ENCODE data around the gene HARBI1. TPM values are rescaled to one million over a fixed set of nuclear protein-coding genes. Genes with fewer than 3 reads are reported as not detected.

The HARBI1 gene
- total RNA-seq, 1 experiment from 2014 or later: 4.0 TPM

DNA sequence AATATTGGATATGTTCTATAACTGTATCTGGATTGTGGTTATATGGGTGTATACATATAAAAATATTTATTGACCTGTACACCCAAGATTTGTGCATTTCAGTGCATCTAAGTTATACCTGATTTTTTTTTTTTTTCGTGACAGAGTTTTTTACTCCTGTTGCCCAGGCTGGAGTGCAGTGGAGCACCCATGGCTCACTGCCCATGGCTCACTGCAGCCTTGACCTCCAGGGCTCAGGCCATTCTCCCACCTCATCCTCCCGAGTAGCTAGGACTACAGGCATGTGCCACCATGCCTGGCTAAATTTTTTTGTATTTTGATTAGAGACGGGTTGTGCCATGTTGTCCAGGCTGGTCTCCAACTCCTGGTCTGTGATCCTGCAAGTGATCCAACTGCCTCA lies 24.6 kb upstream of the HARBI1 start:
- Histone ChIP-seq H3K4me3 (ENCODE audit: low read length) (no peak overlapping the region), H3K9me3 (ENCODE audit: low read length) (no peaks in the 10 kb centered on the region), H3K36me3 (ENCODE audit: insufficient read depth, low read length) (peaks cover 6% of the 10 kb centered on the region), H3K9ac (ENCODE audit: low read length) (no peak overlapping the region), H2AFZ (ENCODE audit: low read length) (no peak overlapping the region), H3K9me2 (replicated peaks; ENCODE audit: insufficient read depth, low read length) (no peaks in the 10 kb centered on the region), H3K4me1 (ENCODE audit: low read length) (no peaks in the 10 kb centered on the region), H3K27me3 (ENCODE audit: low read length) (no peaks in the 10 kb centered on the region), H3K27ac (ENCODE audit: low read length) (no peak overlapping the region), H3K79me2 (ENCODE audit: low read length) (peaks cover 30% of the 10 kb centered on the region), H4K20me1 (ENCODE audit: insufficient read depth, low read depth, low read length) (no peaks in the 10 kb centered on the region), H3K4me2 (ENCODE audit: low read depth, low read length, poor library complexity, severe bottlenecking) (no peak overlapping the region)
- no peak for DNase-seq

DNA sequence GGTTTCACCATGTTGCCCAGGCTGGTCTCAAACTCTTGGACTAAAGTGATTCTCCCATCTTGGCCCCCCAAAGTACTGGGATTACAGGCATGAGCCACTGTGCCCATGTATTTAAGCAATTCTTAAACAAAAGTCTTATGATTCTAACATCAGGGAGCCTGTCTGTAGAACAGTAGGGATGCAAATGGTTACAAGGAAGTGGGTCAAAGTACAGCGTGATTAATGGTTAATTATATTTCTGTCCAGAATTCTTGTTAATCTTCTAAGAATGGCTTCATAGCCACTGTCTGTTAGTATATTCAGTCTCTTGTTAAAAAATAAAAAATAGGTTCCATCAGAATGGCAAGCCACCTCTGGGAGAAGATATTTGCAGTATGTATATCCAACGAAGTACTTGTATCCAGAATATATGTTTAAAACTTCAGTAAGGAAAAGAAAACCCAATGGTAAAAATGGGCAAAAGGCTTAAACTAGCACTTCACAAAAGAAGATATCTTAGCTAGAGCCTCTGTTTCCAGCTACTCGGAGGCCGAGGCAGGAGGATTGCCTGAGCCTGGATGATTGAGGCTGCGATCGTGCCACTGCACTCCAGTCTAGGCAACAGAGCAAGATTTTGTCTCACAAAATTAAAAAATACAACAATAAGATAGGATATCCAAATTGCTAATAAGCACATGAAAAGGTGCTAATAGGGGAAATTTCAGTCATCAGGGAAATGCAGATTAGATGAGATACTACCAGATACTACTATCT lies 23.2 kb upstream of the HARBI1 start:
- Histone ChIP-seq H3K27me3 (ENCODE audit: low read length) (no peaks in the 10 kb centered on the region), H3K9ac (ENCODE audit: low read length) (no peak overlapping the region), H3K4me1 (ENCODE audit: low read length) (no peaks in the 10 kb centered on the region), H3K36me3 (ENCODE audit: insufficient read depth, low read length) (peaks cover 6% of the 10 kb centered on the region), H3K79me2 (ENCODE audit: low read length) (peaks cover 30% of the 10 kb centered on the region), H3K27ac (ENCODE audit: low read length) (no peak overlapping the region), H3K9me2 (replicated peaks; ENCODE audit: insufficient read depth, low read length) (no peaks in the 10 kb centered on the region), H2AFZ (ENCODE audit: low read length) (no peak overlapping the region), H4K20me1 (ENCODE audit: insufficient read depth, low read depth, low read length) (no peaks in the 10 kb centered on the region), H3K9me3 (ENCODE audit: low read length) (no peaks in the 10 kb centered on the region), H3K4me2 (ENCODE audit: low read depth, low read length, poor library complexity, severe bottlenecking) (no peak overlapping the region), H3K4me3 (ENCODE audit: low read length) (no peak overlapping the region)
- no peak for DNase-seq

DNA sequence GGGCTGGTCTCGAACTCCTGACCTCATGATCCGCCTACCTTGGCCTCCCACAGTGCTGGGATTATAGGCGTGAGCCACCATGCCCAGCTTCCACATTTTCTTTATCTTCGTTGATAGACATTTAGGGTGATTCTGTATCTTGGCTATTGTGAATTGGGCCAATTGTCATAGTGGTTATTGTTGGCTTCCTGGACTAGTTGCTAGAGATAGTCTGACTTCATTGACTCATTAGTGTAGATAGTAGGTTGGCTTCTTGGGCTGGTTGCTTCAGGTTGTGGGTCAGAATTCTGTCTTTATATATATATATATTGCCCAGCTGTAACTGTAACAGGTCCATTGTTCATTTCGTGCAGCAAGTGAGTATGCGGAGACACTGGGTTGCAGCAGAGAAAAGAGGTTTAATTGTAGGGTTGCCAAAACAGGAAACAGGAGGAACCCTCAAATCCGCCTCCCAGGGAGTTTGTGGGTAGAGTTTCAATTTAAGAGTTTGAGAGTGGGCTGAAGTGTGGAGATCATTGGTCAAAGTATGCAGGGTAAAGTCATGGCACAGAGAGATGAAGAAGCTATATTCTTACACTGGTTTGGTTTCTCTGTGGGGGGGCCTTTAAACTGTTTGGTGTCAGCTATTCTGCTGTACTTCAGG lies 22.3 kb upstream of the HARBI1 start:
- H4K20me1 ChIP-seq (ENCODE audit: insufficient read depth, low read depth, low read length): no peaks in the 10 kb centered on the region
- no peak for DNase-seq

DNA sequence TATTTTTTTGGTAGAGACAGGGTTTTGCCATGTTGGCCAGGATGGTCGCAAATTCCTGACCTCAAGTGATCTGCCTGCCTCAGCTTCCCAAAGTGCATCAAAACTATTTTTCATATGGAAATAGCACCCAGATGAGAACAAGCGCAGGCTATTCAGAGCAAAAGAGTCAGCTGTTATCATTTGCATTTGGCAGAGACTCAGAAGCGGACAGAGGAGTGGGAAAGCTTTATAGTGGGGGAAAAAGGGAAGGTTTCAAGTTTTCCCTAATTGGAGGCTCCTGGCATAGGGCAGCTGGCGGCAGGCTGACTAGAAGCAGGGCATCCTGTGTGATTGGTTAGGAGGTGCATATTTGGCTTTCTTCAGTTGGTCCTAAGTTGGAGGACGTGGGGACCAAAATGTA lies 20.5 kb upstream of the HARBI1 start:
- Histone ChIP-seq H3K27me3 (ENCODE audit: low read length) (no peaks in the 10 kb centered on the region), H2AFZ (ENCODE audit: low read length) (no peak overlapping the region), H3K36me3 (ENCODE audit: insufficient read depth, low read length) (peaks cover 2% of the 10 kb centered on the region), H3K9me2 (replicated peaks; ENCODE audit: insufficient read depth, low read length) (no peaks in the 10 kb centered on the region), H3K79me2 (ENCODE audit: low read length) (peaks cover 27% of the 10 kb centered on the region), H3K4me3 (ENCODE audit: low read length) (no peak overlapping the region), H4K20me1 (ENCODE audit: insufficient read depth, low read depth, low read length) (no peaks in the 10 kb centered on the region), H3K9me3 (ENCODE audit: low read length) (no peaks in the 10 kb centered on the region), H3K4me1 (ENCODE audit: low read length) (no peaks in the 10 kb centered on the region), H3K27ac (ENCODE audit: low read length) (no peak overlapping the region), H3K9ac (ENCODE audit: low read length) (no peak overlapping the region), H3K4me2 (ENCODE audit: low read depth, low read length, poor library complexity, severe bottlenecking) (no peak overlapping the region)
- no peak for DNase-seq

More for the DNA sequence above, 22.3 kb upstream of the HARBI1 start:
- H3K9ac ChIP-seq (ENCODE audit: low read length): no peak overlapping the region
- no peaks in the 10 kb centered on the region for H3K9me3 ChIP-seq (ENCODE audit: low read length)
- H3K27me3 ChIP-seq (ENCODE audit: low read length): no peaks in the 10 kb centered on the region
- H3K36me3 ChIP-seq (ENCODE audit: insufficient read depth, low read length): peaks cover 6% of the 10 kb centered on the region
- no peak overlapping the region for H3K4me3 ChIP-seq (ENCODE audit: low read length)
- no peaks in the 10 kb centered on the region for H3K4me1 ChIP-seq (ENCODE audit: low read length)
- H2AFZ ChIP-seq (ENCODE audit: low read length): no peak overlapping the region
- H3K79me2 ChIP-seq (ENCODE audit: low read length): peaks cover 30% of the 10 kb centered on the region
- no peak overlapping the region for H3K27ac ChIP-seq (ENCODE audit: low read length)
- H3K4me2 ChIP-seq (ENCODE audit: low read depth, low read length, poor library complexity, severe bottlenecking): no peak overlapping the region
- no peaks in the 10 kb centered on the region for H3K9me2 ChIP-seq (replicated peaks; ENCODE audit: insufficient read depth, low read length)

DNA sequence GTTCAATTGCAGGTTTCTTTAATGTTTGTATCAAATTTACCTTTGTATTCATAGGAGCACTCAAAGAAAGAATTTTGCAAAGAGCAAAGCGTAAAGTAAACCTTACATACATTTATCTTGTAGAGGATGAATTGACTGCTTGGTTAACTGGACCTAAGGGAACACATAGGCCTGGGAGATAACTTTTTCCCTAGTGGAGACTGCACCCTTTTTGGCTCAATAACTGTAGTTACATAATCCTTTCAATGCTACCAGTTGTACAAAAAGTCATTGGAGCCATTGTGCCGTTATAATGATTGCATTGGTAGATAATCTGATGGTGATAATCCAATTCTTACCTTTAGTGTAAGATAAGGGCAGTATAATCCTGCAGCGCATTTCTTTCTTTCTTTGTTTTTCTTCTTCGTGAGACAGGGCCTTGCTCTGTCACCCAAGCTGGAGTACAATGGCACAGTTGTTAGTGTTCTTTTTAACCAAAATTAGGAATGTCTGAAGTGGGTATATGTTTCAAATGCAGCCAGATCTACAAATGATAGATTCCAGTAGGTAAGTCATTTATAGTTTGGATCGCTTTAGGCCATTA lies 18.6 kb upstream of the HARBI1 start:
- Histone ChIP-seq H4K20me1 (ENCODE audit: insufficient read depth, low read depth, low read length) (no peaks in the 10 kb centered on the region), H3K79me2 (ENCODE audit: low read length) (peaks cover 20% of the 10 kb centered on the region), H2AFZ (ENCODE audit: low read length) (no peak overlapping the region), H3K4me1 (ENCODE audit: low read length) (no peaks in the 10 kb centered on the region), H3K4me2 (ENCODE audit: low read depth, low read length, poor library complexity, severe bottlenecking) (no peak overlapping the region), H3K27ac (ENCODE audit: low read length) (no peak overlapping the region), H3K4me3 (ENCODE audit: low read length) (no peak overlapping the region), H3K9me2 (replicated peaks; ENCODE audit: insufficient read depth, low read length) (no peaks in the 10 kb centered on the region), H3K9me3 (ENCODE audit: low read length) (no peaks in the 10 kb centered on the region), H3K36me3 (ENCODE audit: insufficient read depth, low read length) (peaks cover 2% of the 10 kb centered on the region; the same call in 1 of the 2 replicates), H3K9ac (ENCODE audit: low read length) (no peak overlapping the region), H3K27me3 (ENCODE audit: low read length) (no peaks in the 10 kb centered on the region)
- no peak for DNase-seq

DNA sequence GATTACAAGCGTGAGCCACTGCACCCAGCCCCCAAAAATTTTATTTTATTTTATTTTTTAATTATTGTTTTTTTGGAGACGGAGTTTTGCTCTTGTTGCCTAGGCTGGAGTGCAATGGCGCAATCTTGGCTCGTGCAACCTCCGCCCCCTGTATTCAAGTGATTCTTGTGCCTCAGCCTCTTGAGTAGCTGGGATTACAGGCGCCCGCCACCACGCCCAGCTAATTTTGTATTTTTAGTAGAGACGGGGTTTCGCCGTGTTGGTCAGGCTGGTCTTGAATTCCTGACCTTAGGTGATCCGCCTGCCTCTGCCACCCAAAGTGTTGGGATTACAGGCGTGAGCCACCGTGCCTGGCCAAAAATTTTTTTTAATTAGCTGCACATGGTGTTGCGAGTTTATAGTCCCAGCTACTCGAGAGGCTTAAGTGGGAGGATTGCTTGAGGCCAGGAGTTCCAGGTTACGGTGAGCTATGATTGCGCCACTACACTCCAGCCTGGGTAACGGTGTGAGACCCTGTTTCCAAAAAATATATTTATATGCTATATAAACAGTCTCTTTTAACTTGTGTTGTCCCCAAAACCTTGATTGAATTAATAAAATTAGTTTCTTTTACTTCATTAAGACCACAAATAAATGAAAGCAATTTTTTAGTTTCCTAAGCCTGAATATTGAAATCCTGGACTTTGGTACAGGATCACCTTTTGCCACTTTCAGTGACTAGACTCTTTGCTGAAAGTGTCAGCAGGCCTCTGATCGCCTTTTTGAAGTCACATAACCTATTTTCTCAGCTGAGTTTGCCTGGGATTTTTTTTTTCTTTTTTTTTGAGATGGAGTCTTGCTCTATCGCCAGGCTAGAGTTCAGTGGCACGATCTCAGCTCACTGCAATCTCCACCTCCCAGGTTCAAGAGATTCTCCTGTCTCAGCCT lies 16.5 kb upstream of the HARBI1 start:
- Histone ChIP-seq H4K20me1 (ENCODE audit: insufficient read depth, low read depth, low read length) (no peaks in the 10 kb centered on the region), H3K79me2 (ENCODE audit: low read length) (peaks cover 29% of the 10 kb centered on the region; the same call in 1 of the 2 replicates), H3K4me2 (ENCODE audit: low read depth, low read length, poor library complexity, severe bottlenecking) (no peak overlapping the region), H3K9me3 (ENCODE audit: low read length) (no peaks in the 10 kb centered on the region), H3K4me3 (ENCODE audit: low read length) (no peak overlapping the region), H2AFZ (ENCODE audit: low read length) (no peak overlapping the region), H3K9ac (ENCODE audit: low read length) (no peak overlapping the region), H3K9me2 (replicated peaks; ENCODE audit: insufficient read depth, low read length) (no peaks in the 10 kb centered on the region), H3K27me3 (ENCODE audit: low read length) (no peaks in the 10 kb centered on the region), H3K36me3 (ENCODE audit: insufficient read depth, low read length) (peaks cover 9% of the 10 kb centered on the region), H3K4me1 (ENCODE audit: low read length) (no peaks in the 10 kb centered on the region), H3K27ac (ENCODE audit: low read length) (no peak overlapping the region)
- no peak for DNase-seq

DNA sequence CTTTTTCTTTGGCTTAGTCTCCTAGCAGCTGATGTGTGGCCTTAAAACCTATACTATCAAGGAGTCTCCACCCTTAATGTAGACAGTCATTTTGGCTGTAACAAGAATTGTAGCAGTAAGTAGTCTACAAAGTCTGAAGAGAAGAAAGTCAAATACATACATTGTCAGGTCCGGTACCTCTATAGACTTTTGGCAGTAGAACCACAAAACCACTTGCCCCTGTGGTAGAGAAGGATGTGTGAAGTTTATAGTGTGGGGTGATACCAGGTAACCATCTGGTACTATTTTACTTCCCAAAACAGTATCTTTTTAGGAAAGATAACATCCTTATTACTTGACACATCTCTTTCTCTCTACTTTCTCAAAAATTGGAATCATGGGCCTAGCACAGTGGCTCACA lies 15.5 kb upstream of the HARBI1 start:
- Histone ChIP-seq H3K36me3 (ENCODE audit: insufficient read depth, low read length) (peaks cover 9% of the 10 kb centered on the region), H3K4me3 (ENCODE audit: low read length) (no peak overlapping the region), H3K27me3 (ENCODE audit: low read length) (no peaks in the 10 kb centered on the region), H3K9ac (ENCODE audit: low read length) (no peak overlapping the region), H3K9me2 (replicated peaks; ENCODE audit: insufficient read depth, low read length) (no peaks in the 10 kb centered on the region), H2AFZ (ENCODE audit: low read length) (no peak overlapping the region), H3K27ac (ENCODE audit: low read length) (no peak overlapping the region), H3K4me1 (ENCODE audit: low read length) (no peaks in the 10 kb centered on the region), H4K20me1 (ENCODE audit: insufficient read depth, low read depth, low read length) (no peaks in the 10 kb centered on the region), H3K4me2 (ENCODE audit: low read depth, low read length, poor library complexity, severe bottlenecking) (no peak overlapping the region), H3K79me2 (ENCODE audit: low read length) (peaks cover 20% of the 10 kb centered on the region; the same call in 1 of the 2 replicates), H3K9me3 (ENCODE audit: low read length) (no peaks in the 10 kb centered on the region)
- DNase-seq: no peak

Measured in Karpas-422 (cell line).